ENCODE measurements around the gene KCTD5. TPM values are rescaled to one million over a fixed set of nuclear protein-coding genes. Genes with fewer than 3 reads are reported as not detected.
A peak's percentile ranks its signal among the peaks of the same experiment; 100 is the strongest.
"Not testable (repeated sequence)": the region's sequence is repeated elsewhere in the genome, so short reads cannot be mapped to it uniquely, and the experiment has no call there.

The KCTD5 gene
- total RNA-seq, 2 donors from 2014 or later = 24.1 to 55.0 TPM

- no peak for DNase-seq (ENCODE audit: low spot score)
- 48% methylated on average over 2 of the region's 2 CpGs for WGBS
Measured at GRCh38 chr16:2656985-2657384, 25.3 kb upstream of the KCTD5 start.

GRCh38 chr16:2657803-2658202, 24.5 kb upstream of the KCTD5 start:
- H3K36me3 ChIP-seq; H3K4me1 ChIP-seq (replicated peaks); H3K4me3 ChIP-seq; H3K27me3 ChIP-seq (replicated peaks; ENCODE audit: insufficient read depth); H3K9me3 ChIP-seq; intact Hi-C loops (cut with DNase I); DNase-seq (ENCODE audit: low spot score); H3K27ac ChIP-seq: not testable (repeated sequence)
- WGBS = no CpG with 5 or more reads among the region's 17 CpGs

More at GRCh38 chr16:2656985-2657384, 25.3 kb upstream of the KCTD5 start:
- TF ChIP-seq CTCF (IDR thresholded peaks at IDR 0.05) (no peak), POLR2A (IDR thresholded peaks at IDR 0.05) (no peak), POLR2AphosphoS5 (IDR thresholded peaks at IDR 0.05) (no peak)
- no peak overlapping the region for H3K4me3 ChIP-seq
- H3K36me3 ChIP-seq = no peaks in the 10 kb centered on the region
- no peak overlapping the region for H3K27ac ChIP-seq
- intact Hi-C loops (cut with DNase I) = no loop called here
- no peaks in the 10 kb centered on the region for H3K9me3 ChIP-seq
- no peaks in the 10 kb centered on the region for H3K4me1 ChIP-seq (replicated peaks)
- H3K27me3 ChIP-seq (replicated peaks; ENCODE audit: insufficient read depth) = no peaks in the 10 kb centered on the region

GRCh38 chr16:2659560-2659959, 22.8 kb upstream of the KCTD5 start:
- H3K4me3 ChIP-seq; DNase-seq (ENCODE audit: low spot score); intact Hi-C loops (cut with DNase I); H3K4me1 ChIP-seq (replicated peaks); H3K27me3 ChIP-seq (replicated peaks; ENCODE audit: insufficient read depth); H3K27ac ChIP-seq; H3K9me3 ChIP-seq; H3K36me3 ChIP-seq: not testable (repeated sequence)
- 89% methylated on average over 8 of the region's 8 CpGs for WGBS

GRCh38 chr16:2660014-2660662, 22.2 kb upstream of the KCTD5 start:
- H3K4me3 ChIP-seq; H3K27ac ChIP-seq; H3K27me3 ChIP-seq (replicated peaks; ENCODE audit: insufficient read depth); DNase-seq (ENCODE audit: low spot score); H3K4me1 ChIP-seq (replicated peaks); intact Hi-C loops (cut with DNase I); H3K9me3 ChIP-seq; H3K36me3 ChIP-seq: not testable (repeated sequence)
- WGBS = 92% methylated on average over 11 of the region's 11 CpGs

DNA sequence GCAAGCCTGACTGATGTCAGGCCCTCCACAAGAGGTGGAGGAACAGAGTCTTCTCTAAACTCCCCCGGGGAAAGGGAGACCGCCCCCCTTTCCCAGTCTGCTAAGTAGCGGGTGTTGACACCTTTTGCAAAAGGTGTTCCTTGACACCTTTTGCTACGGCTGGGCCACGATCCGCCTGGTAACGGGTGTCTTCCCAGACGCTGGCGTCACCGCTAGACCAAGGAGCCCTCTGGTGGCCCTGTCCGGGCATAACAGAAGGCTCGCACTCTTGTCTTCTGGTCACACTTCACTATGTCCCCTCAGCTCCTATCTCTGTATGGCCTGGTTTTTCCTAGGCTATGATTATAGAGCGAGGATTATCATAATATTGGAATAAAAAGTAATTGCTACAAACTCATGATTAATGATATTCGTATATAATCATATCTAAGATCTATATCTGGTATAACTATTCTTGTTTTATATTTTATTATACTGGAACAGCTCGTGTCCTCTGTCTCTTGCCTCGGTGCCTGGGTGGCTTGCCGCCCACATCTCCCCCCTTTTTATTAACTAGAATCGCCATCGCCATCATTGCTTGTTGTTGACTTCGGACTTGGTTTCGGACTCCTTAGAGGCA, 21.5 kb upstream of the KCTD5 start:
- H3K27ac ChIP-seq = not testable (repeated sequence)

More for the DNA sequence above, 21.5 kb upstream of the KCTD5 start:
- DNase-seq (ENCODE audit: low spot score); H3K27me3 ChIP-seq (replicated peaks; ENCODE audit: insufficient read depth); H3K9me3 ChIP-seq; H3K4me3 ChIP-seq; intact Hi-C loops (cut with DNase I); H3K36me3 ChIP-seq; H3K4me1 ChIP-seq (replicated peaks): not testable (repeated sequence)
- 39% methylated on average over 18 of the region's 21 CpGs for WGBS
- peak in 2 of 4 experiments; percentile 36 to 45 for TF ChIP-seq CTCF (IDR thresholded peaks at IDR 0.05)

Data from prostate gland (tissue), 2 donors.